GM19239 (cell line): ENCODE results near the gene ZFYVE21.
"Not testable (repeated sequence)": the region's sequence is repeated elsewhere in the genome, so short reads cannot be mapped to it uniquely, and the experiment has no call there.

Experiments used
- DNase-seq: peaks from one replicate; pipeline ENCODE4 v3.0.0; 2011; ENCODE audit warnings: low spot score; ENCODE audit not compliant: insufficient read length
- FAIRE-seq: peaks from 2 replicates; lab custom pipeline; 2011; peaks lifted over from hg19 to GRCh38; lab: Jason Lieb, UNC

Gene ZFYVE21

DNA sequence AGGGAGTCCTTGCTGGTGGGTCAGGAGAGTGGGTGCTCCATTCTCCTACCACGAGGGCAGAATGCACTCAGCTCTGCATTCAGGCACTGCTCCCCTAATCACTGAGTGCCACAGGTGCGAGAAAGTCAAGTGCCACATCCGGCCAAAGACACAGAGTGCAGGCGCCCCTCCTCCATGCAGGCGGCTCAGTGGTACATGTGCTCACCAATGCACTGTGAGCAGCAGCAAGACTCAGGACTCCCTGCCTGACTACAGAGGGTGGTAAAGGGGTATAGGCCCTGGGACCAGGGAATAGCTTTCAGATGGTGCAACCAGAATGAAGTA lies 32.9 kb downstream of the ZFYVE21 start:
- DNase-seq, result no peak
- no peak for FAIRE-seq

GRCh38 chr14:103749452-103749851 lies 33.8 kb downstream of the ZFYVE21 start:
- DNase-seq (no peak), FAIRE-seq (no peak)

DNA sequence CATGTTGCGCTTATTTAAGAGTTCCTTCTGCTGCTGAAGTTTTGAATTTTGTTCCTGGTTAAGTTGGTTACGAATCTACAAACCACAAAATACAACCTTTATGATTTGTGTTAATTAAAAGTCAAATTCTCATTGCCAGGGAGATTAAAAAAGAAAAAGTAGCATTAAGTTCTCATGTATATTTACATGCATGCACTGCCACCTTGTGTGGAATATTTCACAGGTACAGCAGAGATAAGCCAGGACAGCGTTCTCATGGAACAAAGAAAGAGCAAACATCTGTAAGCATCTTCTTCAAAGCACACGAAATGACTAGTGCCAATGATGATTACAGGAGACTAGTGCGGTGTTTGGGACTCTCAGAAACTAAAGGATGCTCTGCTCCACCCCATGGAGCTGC lies 34.2 kb downstream of the ZFYVE21 start:
- no peak for DNase-seq
- FAIRE-seq, result no peak

- no peak for FAIRE-seq
- DNase-seq, result no peak
Measured at GRCh38 chr14:103753774-103754173, 38.2 kb downstream of the ZFYVE21 start.

- FAIRE-seq, result no peak
- DNase-seq, result no peak
Measured at GRCh38 chr14:103755060-103755459, 39.5 kb downstream of the ZFYVE21 start.

DNA sequence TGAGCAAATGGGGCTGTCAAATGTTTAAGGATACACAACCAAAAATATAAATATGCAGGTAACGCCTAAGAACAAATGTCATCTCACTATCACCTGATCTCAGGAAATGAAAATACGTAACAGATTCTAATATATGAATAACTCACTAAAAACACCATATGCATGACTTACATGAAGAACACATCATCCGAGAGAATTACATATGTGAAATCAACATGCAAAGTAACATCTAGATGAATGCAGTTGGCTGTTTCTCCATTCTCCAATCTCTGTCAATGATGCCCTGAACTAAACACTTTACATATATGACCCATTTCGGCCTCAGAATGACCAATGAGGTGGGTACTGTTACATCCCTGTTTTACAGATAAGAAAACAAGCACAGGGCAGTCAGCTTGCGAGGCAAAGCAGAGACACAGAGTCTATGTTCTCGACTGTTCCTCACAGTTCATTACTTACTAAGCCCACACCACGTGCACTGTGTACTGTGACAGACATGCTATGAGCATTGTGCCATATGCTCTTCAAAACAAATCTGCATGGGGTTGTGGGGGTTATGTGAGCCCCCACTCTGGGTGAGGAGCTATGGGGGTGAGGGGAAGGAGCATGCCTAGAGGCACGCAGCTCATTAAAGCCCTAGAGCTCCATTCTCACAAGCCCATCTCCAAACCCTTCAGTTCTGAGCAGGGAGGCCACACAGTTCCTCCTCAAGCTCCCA lies 42.6 kb downstream of the ZFYVE21 start:
- no peak for DNase-seq
- FAIRE-seq, result no peak

DNA sequence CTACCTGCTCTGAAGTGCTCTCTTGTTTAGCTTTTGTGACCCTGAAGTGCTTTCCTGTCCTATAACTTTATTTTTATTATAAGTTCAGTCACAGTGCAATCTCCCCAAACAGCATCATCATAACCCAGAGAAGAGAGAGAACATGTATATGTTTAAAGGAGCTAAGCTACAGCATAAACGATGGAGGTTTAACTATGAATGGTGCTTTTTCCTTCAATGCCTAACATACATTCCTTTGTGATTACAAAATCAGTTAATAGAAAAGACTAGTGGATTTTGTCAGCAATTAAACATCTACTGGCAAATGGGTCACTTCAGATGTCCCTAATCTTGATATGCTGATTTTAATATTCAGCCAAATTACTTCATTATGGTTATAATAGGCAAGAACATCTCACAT lies 46.4 kb downstream of the ZFYVE21 start:
- no peak for FAIRE-seq
- no peak for DNase-seq

DNA sequence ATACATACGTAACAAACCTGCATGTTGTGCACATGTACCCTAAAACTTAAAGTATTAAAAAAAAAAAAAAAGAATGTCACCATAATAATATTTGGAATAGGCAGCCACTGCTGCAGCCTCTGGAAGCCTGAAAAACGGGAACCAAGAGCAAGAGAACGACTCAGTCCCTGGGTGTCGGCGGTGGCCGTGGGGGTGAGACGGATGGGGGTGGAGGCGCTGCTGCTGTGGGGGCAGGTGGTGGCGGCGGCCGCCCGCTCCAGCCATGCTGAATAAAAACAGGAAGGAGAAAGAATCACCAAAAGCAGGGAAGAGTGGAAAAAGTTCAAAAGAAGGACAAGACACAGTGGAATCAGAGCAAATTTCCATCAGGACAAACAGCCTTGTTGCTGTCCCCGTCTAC lies 46.9 kb downstream of the ZFYVE21 start:
- no peak for FAIRE-seq

DNA sequence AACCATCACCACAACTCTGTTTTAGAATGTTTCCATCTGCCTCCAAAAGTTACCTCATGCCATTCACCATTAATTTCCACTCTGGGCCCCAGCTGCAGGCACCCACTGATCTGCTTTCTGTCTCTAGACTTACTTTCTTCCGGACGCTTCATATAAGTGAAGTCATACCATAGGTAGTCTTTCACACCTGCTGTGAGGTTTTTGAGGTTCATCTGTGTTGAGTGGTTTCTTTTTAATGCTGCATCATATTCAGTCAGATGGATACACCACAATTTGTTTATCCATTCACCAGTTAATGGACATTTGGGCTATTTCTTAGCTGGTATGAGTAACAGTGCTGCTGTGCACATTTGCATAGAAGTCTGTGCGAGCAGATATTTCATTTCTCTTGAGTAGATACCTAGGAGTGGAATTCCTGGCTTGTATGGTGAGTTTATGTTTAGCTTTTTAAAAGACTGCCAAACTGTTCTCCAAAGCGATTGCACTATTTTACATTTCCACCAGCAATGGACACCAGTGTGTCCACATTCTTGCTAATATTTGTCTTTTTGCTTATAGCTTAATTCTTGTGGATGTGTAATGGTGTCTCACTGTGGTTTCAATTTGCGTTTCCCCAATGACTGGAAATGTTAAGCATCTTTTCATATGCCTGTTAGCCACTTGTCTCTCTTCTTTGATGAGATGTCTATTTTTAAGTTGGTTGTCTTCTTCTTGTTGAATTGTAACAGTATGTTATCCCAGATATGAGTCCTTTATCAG lies 48.3 kb downstream of the ZFYVE21 start:
- FAIRE-seq (peak; percentile 78), DNase-seq (peak; percentile 28)

More for the DNA sequence above, 46.9 kb downstream of the ZFYVE21 start:
- no peak for DNase-seq

GRCh38 chr14:103765526-103765925 lies 49.9 kb downstream of the ZFYVE21 start:
- DNase-seq, result no peak
- FAIRE-seq, result no peak

GRCh38 chr14:103767336-103767894 lies 51.8 kb downstream of the ZFYVE21 start:
- DNase-seq, result no peak
- no peak for FAIRE-seq

DNA sequence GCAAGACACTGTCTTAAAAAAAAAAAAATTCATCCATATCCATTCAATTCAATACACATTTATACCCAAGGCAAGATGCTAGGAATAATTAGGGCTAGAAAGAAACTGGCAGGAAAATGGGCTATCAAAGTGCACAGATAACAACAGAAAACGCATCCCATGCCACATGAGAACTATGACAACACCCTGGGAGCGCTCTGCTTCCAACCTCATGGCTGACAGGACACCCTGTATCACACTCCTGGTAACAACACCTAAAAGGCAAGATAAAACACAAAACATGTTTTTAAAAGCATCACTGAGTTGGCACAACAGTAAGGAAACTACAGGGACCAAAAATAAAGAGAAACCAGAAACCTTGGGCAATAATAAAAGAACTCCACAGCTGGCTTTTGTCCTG lies 54.9 kb downstream of the ZFYVE21 start:
- no peak for DNase-seq
- no peak for FAIRE-seq

GRCh38 chr14:103770902-103771301 lies 55.3 kb downstream of the ZFYVE21 start:
- DNase-seq (no peak), FAIRE-seq (no peak)

DNA sequence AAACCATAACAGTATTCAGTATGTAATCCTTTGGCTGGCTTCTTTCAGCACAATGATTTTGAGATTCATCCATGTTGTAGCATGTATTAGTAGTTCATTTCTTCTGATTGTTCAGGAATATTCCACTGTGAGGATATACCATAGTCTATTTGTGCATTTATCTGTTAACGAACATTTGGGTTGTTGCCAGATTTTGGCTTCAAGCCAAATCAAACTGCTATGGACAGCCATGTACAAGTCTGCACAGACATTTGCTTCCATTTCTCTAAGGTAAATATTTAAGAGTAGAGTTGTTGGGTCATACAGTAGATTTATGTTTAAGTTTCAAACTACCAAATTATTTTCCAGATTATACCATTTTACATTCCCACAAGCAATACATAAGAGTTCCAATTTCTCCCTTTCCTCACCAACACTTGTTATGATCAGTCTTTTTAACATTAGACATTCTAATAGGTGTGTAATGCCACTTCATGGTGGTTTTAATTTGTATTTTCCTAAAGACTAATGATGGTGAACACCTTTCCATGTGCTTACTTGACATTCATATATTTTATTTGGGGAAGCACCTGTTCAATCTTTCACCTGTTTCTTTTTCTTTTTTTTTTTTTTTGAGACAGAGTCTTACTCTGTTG lies 56.6 kb downstream of the ZFYVE21 start:
- DNase-seq, result no peak
- no peak for FAIRE-seq

DNA sequence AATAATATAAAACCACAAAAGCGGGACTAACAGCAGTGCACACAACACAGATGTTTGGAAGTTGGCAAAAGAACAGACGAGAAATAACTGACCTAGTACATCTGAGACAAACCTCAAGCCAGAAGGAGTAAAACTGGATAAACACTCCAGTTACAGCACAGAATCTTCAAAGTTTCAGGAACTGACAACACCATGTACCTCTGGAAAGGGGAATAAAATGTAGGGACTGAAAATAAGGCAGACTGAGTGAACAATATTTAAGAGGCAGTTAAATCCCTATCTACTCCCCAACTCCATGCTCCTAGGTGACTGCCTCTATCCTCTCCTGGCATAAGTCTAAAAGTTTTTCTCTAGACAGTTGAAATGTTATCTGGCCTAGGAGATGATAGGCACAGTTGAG lies 57.9 kb downstream of the ZFYVE21 start:
- DNase-seq (no peak), FAIRE-seq (no peak)

DNA sequence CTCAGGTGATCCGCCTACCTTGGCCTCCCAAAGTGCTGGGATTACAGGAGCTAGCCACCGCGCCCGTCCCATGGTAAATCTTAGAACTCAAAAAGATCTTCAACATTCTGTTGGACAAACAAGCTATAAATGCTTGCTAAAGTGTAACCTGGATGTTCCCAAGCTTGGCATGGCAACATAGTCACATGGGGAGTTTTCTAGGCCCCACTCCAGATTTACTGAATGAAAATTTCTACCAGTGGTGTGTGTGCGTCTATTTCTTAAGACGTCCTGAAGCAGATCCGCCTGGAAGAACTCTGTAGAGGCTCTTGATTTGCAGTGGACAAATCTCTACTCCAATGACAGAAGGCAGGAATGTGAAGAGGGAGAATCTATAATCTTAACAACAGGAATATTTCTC lies 59.9 kb downstream of the ZFYVE21 start:
- no peak for FAIRE-seq
- no peak for DNase-seq

GRCh38 chr14:103776319-103776718 lies 60.7 kb downstream of the ZFYVE21 start:
- not testable (repeated sequence) for DNase-seq, FAIRE-seq

GRCh38 chr14:103782376-103782775 lies 66.8 kb downstream of the ZFYVE21 start:
- DNase-seq (no peak), FAIRE-seq (no peak)
